Sciatic nerve (tissue), 2 donors: ENCODE results near the gene PPM1D. TPM values are rescaled to one million over a fixed set of nuclear protein-coding genes. Genes with fewer than 3 reads are reported as not detected.
"Not testable (repeated sequence)": the region's sequence is repeated elsewhere in the genome, so short reads cannot be mapped to it uniquely, and the experiment has no call there.

Experiments used
- ATAC-seq: fragments of 200-7000 bp; cut with Tn5 transposase; one replicate; pipeline ENCODE4 v1.9.1; 2020; ENCODE audit warnings: mild to moderate bottlenecking, moderate library complexity
- DNase-seq: peaks from one replicate; pipeline ENCODE4 v3.0.0-alpha.2; 2020; ENCODE audit warnings: low spot score
- intact Hi-C: fragments of 100-400 bp; cut with DNase I; formaldehyde crosslinking; loops from one replicate; pipeline ENCODE4 v1.14.2; 2022
- total RNA-seq: library from RNA; stranded (reverse); fragmentation: NEBNext Ultra II Directional; extraction: Animal tissue kit (Norgen Biotek cat#: 25700); gene quantifications from one replicate; pipeline ENCODE4 v1.2.1, GENCODE V29; 2021
- donor health status: DM: no; HTN: no; CAD: no.
- donor health status: DM: no; HTN: no; CAD: no.

PPM1D gene
- total RNA-seq, 1 donor from 2014 or later: 18.9 TPM

GRCh38 chr17:60652454-60653247 lies 52.7 kb downstream of the PPM1D start:
- intact Hi-C loops: no loop called here
- DNase-seq (no peak), ATAC-seq (peak; percentile 17)

DNA sequence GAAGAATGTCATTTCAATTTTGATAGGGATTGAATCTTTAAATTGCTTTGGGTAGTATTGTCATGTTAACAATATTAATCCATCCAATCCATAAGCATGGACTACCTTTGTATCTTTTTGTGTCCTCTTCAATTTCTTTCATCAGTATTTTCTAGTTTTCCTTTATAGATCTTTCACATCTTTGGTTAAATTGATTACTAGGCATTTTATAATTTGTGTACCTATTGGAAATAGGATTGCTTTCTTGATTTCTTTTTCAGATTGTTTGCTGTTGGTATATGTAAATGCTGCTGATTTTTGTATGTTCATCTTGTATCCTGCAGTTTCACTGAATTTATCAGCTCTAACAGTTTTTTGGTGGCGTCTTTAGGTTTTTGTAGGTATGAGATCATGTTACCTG lies 53.6 kb downstream of the PPM1D start:
- intact Hi-C loops: no loop called here
- no peak for ATAC-seq
- no peak for DNase-seq

DNA sequence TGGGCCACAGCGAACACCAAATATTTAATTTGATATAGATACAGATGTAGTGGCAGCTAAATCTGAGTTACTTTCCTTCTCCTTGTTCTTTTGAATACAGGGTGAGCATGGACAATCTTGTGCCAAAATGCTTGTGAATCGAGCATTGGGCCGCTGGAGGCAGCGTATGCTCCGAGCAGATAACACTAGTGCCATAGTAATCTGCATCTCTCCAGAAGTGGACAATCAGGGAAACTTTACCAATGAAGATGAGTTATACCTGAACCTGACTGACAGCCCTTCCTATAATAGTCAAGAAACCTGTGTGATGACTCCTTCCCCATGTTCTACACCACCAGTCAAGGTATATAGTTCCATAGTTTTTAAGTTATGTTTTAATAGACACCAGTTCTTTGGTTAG lies 56.5 kb downstream of the PPM1D start:
- no peak for ATAC-seq
- no peak for DNase-seq
- intact Hi-C loops: no loop called here

- no peak for DNase-seq
- intact Hi-C loops: no loop called here
- ATAC-seq: no peak
Observed at GRCh38 chr17:60659156-60659555, 59.2 kb downstream of the PPM1D start.

- no peak for ATAC-seq
- no peak for DNase-seq
- intact Hi-C loops: no loop called here
Observed at GRCh38 chr17:60661489-60661888, 61.5 kb downstream of the PPM1D start.

DNA sequence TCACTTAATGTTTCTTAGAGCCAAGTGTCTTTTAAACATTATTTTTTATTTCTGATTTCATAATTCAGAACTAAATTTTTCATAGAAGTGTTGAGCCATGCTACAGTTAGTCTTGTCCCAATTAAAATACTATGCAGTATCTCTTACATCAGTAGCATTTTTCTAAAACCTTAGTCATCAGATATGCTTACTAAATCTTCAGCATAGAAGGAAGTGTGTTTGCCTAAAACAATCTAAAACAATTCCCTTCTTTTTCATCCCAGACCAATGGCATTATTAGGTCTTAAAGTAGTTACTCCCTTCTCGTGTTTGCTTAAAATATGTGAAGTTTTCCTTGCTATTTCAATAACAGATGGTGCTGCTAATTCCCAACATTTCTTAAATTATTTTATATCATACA lies 64.0 kb downstream of the PPM1D start:
- ATAC-seq (no peak), DNase-seq (no peak)
- intact Hi-C loops: no loop called here

GRCh38 chr17:60665602-60666001 lies 65.6 kb downstream of the PPM1D start:
- ATAC-seq (no peak), DNase-seq (no peak)
- intact Hi-C loops: no loop called here

DNA sequence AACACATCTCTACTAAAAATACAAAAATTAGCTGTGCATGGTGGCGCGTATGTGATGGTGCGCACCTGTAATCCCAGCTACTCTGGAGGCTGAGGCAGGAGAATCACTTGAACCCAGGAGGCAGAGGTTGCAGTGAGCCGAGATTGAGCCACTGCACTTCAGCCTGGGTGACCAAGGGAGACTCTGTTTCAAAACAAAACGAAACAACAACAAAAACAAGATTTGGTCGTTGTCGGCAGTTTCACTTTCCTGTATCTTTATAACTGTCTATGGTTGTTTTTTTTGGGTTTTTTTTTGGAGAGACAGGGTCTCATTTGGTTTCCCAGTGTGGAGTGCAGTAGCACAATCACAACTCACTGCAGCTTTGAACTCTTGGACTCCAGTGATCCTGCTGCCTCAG lies 68.7 kb downstream of the PPM1D start:
- intact Hi-C loops, DNase-seq, ATAC-seq: not testable (repeated sequence)

DNA sequence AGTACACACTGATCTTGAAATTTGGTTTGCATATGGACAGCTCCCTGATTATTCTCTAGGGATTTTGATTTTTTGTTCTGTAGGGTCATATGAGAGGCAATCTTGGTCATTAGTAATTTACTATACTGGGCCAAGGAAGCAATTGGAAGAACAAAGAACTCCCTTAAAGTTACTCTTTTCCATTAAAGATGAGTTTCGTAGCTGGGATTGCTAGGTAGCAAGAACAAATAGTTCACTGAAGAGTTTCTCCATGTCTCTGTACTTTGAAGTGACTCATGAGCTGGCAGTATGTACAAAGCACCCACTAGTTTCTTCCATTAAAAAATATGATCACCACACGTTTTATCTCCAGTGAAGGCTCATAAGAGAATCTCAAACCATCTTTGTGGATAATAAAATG lies 71.5 kb downstream of the PPM1D start:
- DNase-seq (no peak), ATAC-seq (no peak)
- intact Hi-C loops: no loop called here

DNA sequence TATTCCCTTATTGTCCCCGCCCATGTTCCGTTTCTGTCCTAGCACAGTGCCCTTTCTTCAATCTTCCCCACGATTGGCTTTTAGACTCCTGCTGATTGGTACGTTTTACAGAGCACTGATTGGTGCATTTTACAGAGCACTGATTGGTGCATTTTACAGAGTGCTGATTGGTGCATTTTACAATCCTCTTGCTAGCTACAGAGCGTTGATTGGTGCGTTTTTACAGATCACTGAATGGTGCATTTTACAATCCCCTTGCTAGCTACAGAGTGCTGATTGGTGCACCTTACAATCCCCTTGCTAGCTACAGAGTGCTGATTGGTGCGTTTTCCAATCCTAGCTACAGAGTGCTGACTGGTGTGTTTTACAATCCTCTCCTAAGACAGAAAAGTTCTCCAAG lies 74.6 kb downstream of the PPM1D start:
- intact Hi-C loops, ATAC-seq, DNase-seq: not testable (repeated sequence)

DNA sequence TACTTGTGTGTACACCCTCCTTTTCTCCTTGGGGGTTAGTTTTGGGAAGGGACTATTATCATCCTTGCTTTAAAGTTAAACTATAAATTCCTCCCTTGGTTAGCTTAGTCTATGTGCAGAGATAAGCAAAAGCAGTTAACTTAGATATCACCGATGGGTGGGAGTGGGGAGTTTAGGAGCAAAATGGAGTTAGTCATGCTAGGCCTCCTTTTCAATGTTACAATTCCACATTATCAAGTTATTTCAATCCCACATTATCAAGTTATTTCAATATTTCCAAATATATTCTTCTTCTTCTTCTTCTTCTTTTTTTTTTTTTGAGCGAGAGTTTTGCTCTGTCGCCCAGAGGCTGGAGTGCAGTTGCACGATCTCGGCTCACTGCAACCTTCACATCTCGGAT lies 76.0 kb downstream of the PPM1D start:
- intact Hi-C loops: no loop called here
- DNase-seq (no peak), ATAC-seq (no peak)

DNA sequence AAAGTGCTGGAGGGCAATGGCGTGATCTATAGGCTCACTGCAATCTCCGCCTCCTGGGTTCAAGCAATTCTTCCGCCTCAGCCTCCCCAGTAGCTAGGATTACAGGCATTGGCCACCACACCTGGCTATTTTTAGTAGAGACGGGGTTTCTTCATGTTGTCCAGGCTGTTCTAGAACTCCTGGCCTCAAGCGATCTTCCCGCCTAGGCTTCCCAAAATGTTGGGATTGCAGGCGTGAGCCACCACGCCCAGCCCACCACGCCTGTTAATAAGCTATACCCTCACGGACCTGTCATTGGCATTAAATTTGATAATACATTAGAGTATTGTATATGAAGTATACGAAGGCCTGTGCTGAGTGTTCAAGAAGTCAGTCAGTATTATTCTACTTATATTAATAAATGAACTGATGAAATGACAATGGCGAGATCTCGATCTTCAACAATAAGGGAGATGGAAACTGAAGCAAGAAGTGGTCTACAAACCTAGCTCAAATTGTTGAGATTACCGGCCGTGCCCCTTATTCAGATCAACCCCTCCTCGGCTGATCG lies 76.8 kb downstream of the PPM1D start:
- ATAC-seq (no peak), DNase-seq (no peak)
- intact Hi-C loops: no loop called here

- peak; percentile 98 for DNase-seq
- ATAC-seq: peak; percentile 99
- intact Hi-C loops: no loop called here
Observed at GRCh38 chr17:60677308-60678117, 77.5 kb downstream of the PPM1D start, which contains the start of gene BCAS3. Gene BCAS3, plus strand, starts transcription at chr17:60677851.

- intact Hi-C loops: no loop called here
- ATAC-seq (no peak), DNase-seq (no peak)
Observed at GRCh38 chr17:60678118-60678444, 78.1 kb downstream of the PPM1D start.

DNA sequence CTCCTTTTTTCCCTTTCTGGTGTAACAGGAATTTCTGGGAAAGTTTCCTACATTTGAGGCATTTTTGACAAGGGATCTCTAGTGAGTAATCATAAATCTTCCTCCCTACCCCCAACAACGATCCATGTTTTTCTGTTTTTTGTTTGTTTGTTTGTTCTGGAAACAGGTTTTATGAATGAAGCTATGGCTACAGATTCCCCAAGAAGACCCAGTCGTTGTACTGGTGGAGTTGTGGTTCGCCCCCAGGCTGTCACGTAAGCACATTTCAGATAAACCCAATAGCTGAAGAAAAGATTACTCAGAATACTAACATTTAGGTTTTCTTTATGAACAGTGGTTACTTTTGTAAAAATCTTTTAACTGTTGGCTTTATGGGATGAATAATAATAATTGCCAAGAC lies 79.3 kb downstream of the PPM1D start:
- intact Hi-C loops: no loop called here
- ATAC-seq: no peak
- no peak for DNase-seq

DNA sequence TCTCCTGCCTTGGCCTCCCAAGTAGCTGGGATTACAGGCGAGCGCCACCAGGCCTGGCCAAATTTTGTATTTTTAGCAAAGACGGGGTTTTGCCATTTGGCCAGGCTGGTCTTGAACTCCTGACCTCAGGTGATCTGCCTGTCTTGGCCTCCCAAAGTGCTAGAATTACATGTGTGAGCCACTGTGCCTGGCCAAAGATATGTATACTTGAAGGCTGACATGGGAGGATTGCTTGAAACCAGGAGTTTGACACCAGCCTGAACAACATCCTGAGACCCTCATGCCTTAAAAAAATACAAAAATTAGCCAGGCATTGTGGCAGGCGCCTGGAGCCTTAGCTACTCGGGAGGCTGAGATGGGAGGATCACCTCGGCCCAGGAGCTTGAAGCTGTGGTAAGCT lies 80.8 kb downstream of the PPM1D start:
- DNase-seq (no peak), ATAC-seq (no peak)
- intact Hi-C loops: no loop called here

- intact Hi-C loops: no loop called here
- DNase-seq (no peak), ATAC-seq (no peak)
Observed at GRCh38 chr17:60685437-60685836, 85.4 kb downstream of the PPM1D start.

GRCh38 chr17:60695960-60696359 lies 96.0 kb downstream of the PPM1D start:
- DNase-seq: no peak
- ATAC-seq: no peak
- intact Hi-C loops: no loop called here

DNA sequence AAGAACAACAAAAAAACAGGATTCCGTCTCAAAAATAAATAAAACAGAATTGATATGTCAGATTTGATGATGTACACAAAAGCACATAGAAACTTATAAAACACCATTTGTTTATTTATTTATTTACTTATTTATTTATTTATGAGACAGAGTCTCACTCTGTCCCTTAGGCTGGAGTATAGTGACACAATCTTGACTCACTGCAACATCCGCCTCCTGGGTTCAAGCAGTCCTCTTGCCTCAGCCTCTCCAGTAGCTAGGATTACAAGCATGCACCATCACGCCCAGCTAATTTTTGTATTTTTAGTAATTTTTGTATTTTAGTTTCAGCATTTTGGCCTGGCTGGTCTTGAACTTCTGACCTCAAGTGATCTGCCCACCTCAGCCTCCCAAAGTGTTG lies 99.1 kb downstream of the PPM1D start:
- no peak for DNase-seq
- intact Hi-C loops: no loop called here
- ATAC-seq: no peak

DNA sequence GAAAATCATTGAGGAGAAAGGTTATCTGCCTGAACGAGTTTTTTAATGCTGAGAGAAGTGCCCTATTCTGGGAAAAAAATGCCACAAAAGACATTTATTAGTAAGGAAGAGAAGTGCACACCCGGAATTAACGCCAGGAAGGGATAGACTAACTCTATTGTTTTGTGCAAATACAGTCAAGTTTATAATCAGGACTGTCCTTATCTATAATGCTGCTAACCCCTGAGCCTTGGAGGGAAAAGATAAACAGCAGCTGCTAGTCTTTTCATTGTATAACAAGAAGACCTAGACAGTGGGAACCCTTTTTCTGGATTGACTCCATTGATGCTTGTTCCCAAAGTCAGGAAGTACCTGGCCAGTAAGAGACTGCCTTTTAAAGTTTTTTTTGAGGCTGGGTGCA lies 104.2 kb downstream of the PPM1D start:
- DNase-seq (no peak), ATAC-seq (no peak)
- intact Hi-C loops: no loop called here
